ENCODE measurements around the gene PDE9A. TPM values are rescaled to one million over a fixed set of nuclear protein-coding genes. Genes with fewer than 3 reads are reported as not detected.

Gene PDE9A
- total RNA-seq, 1 experiment from 2014 or later, result 31.9 TPM

DNA sequence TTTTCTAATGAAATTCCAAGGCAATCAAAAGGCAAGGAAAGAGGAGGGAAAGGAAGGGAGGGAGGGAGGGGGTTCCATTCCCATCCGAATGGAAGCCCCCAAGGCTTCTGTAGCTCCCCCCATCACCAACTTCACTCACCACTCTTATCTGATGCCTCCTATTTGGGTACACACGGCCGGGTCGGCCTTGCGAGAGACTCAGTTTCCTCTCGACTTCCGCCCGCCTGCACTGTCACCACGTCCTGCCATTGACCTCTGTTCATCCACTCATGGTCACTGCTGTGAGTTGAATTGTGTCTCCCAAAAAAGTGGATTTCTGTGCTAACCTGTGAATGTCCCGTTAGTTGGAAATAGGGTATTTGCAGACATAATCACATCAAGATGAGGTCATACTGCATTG, 11.2 kb downstream of the PDE9A start:
- Mint-ChIP-seq H3K36me3 (ENCODE audit: insufficient read depth in 1 of 3, low read depth in 3 of 3) (peaks cover 0 to 16% (median 15%) of the 10 kb centered on the region in 3 experiments; a peak in 5 of 7 replicates), H3K4me1 (peaks cover 35 to 41% of the 10 kb centered on the region in 2 experiments), H3K9me3 (no peaks in the 10 kb centered on the region), H3K4me3 (no peak overlapping the region), H3K27ac (peak overlapping the region in 1 of 3 experiments; percentile 36; a peak in 1 of 7 replicates), H3K27me3 (ENCODE audit: low read depth) (no peaks in the 10 kb centered on the region; the same call in 1 of the 2 replicates)
- H3K23ac ChIP-seq (ENCODE audit: insufficient read length, low read depth, low read length), result no peak overlapping the region
- WGBS (ENCODE audit: extremely low coverage, insufficient read length, low lambda C conversion rate), result no CpG with 5 or more reads among the region's 10 CpGs
- H4K91ac ChIP-seq (ENCODE audit: insufficient read length, low read depth, low read length), result no peak overlapping the region
- H3K23me2 ChIP-seq (ENCODE audit: insufficient read length, low read depth, low read length, poor library complexity, severe bottlenecking), result no peaks in the 10 kb centered on the region
- H4K8ac ChIP-seq (replicated peaks; ENCODE audit: insufficient read length, low read depth, low read length), result no peak overlapping the region
- H2AFZ ChIP-seq (ENCODE audit: low read length), result no peak overlapping the region
- no peak overlapping the region for H2AK5ac ChIP-seq (ENCODE audit: insufficient read length, low read length)
- DNase-seq, result no peak
- no peak overlapping the region for H2BK20ac ChIP-seq (ENCODE audit: low read depth, low read length, poor library complexity, severe bottlenecking)
- no peak overlapping the region for H4K5ac ChIP-seq (ENCODE audit: insufficient read length, low read depth, low read length)
- H3T11ph ChIP-seq (ENCODE audit: low read length), result no peak overlapping the region
- no peaks in the 10 kb centered on the region for H3K79me1 ChIP-seq (ENCODE audit: insufficient read depth, low read depth, low read length, poor library complexity, severe bottlenecking)
- no peak overlapping the region for H2BK12ac ChIP-seq (ENCODE audit: insufficient read length, low read depth, low read length)
- H3K4ac ChIP-seq (ENCODE audit: low read depth, low read length), result no peak overlapping the region
- no peaks in the 10 kb centered on the region for H3K9me3 ChIP-seq (ENCODE audit: control insufficient read depth, low read depth, low read length)
- H3K56ac ChIP-seq (ENCODE audit: insufficient read length, low read depth, low read length), result no peak overlapping the region
- H4K20me1 ChIP-seq (ENCODE audit: control insufficient read depth, insufficient read depth, insufficient read length), result peaks cover 7% of the 10 kb centered on the region
- H3K27ac ChIP-seq (ENCODE audit: insufficient read length, low read depth, low read length), result no peak overlapping the region
- TF ChIP-seq, protein P1, sequence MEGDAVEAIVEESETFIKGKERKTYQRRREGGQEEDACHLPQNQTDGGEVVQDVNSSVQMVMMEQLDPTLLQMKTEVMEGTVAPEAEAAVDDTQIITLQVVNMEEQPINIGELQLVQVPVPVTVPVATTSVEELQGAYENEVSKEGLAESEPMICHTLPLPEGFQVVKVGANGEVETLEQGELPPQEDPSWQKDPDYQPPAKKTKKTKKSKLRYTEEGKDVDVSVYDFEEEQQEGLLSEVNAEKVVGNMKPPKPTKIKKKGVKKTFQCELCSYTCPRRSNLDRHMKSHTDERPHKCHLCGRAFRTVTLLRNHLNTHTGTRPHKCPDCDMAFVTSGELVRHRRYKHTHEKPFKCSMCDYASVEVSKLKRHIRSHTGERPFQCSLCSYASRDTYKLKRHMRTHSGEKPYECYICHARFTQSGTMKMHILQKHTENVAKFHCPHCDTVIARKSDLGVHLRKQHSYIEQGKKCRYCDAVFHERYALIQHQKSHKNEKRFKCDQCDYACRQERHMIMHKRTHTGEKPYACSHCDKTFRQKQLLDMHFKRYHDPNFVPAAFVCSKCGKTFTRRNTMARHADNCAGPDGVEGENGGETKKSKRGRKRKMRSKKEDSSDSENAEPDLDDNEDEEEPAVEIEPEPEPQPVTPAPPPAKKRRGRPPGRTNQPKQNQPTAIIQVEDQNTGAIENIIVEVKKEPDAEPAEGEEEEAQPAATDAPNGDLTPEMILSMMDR (conservative IDR thresholded peaks at IDR 0.05), result no peak
- H2BK5ac ChIP-seq (ENCODE audit: insufficient read length, low read length), result no peak overlapping the region
- H3K4me2 ChIP-seq (ENCODE audit: insufficient read depth, insufficient read length, low read length), result no peak overlapping the region
- 0 out of 2 replicates have a peak, but pooled peaks cover 3% of the 10 kb centered on the region for H3K4me1 ChIP-seq (ENCODE audit: insufficient read depth, low read length)
- no peak overlapping the region for H3K14ac ChIP-seq (ENCODE audit: insufficient read depth, low read length)
- H3K79me2 ChIP-seq (ENCODE audit: insufficient read depth, low read length), result peaks cover 9% of the 10 kb centered on the region; the same call in 1 of the 2 replicates
- H2BK15ac ChIP-seq (ENCODE audit: low read depth, low read length), result no peak overlapping the region
- no peaks in the 10 kb centered on the region for H3K27me3 ChIP-seq (ENCODE audit: insufficient read depth, low read length)
- H3K18ac ChIP-seq (ENCODE audit: insufficient read length, low read depth, low read length), result no peak overlapping the region
- H2BK120ac ChIP-seq (ENCODE audit: low read depth, low read length, poor library complexity, severe bottlenecking), result no peak overlapping the region
- H3K9ac ChIP-seq (ENCODE audit: extremely low read depth, insufficient read length, low read length), result no peak overlapping the region
